H1 (cell line): ENCODE measurements around the gene ANAPC16. TPM values are rescaled to one million over a fixed set of nuclear protein-coding genes. Genes with fewer than 3 reads are reported as not detected.

Experiments
- CTCF ChIA-PET: fragments of 300-600 bp; sonication (Branson Sonifier 250); formaldehyde crosslinking; loops from one replicate; lab custom pipeline; 2021; ENCODE audit not compliant: partially characterized antibody; lab: Charles Lee
- POLR2A ChIA-PET: fragments of 300-600 bp; sonication (Branson Sonifier 250); formaldehyde crosslinking; loops from one replicate; lab custom pipeline; 2021; ENCODE audit warnings: inconsistent platforms; ENCODE audit not compliant: partially characterized antibody; lab: Charles Lee
- DNase-seq, 2 experiments: peaks; one replicate each; pipeline versions ENCODE4 v3.0.0 to v3.0.0-alpha.2; 2010 to 2022; ENCODE audit warnings: low spot score in 2 of 2, low read depth in 1 of 2, mixed read lengths in 1 of 2
- FAIRE-seq: peaks from 2 replicates; lab custom pipeline; 2011; peaks lifted over from hg19 to GRCh38; lab: Jason Lieb, UNC
- H2AFZ ChIP-seq: 2 replicates; pipeline ENCODE4 v1.8.1; 2012; ENCODE audit warnings: low read length, inconsistent platforms
- H2AK5ac ChIP-seq: 2 replicates; pipeline ENCODE4 v1.6.1; 2013; ENCODE audit warnings: low read depth, low read length
- H2BK120ac ChIP-seq: replicated peaks from 2 replicates; pipeline ENCODE3; 2013; ENCODE audit warnings: low read depth, low read length, inconsistent platforms
- H2BK12ac ChIP-seq: 2 replicates; pipeline ENCODE4 v1.6.1; 2013; ENCODE audit warnings: low read depth, low read length
- H2BK15ac ChIP-seq: 2 replicates; pipeline ENCODE4 v1.6.1; 2013; ENCODE audit warnings: low read length
- H2BK20ac ChIP-seq: 2 replicates; pipeline ENCODE4 v1.6.1; 2013; ENCODE audit warnings: low read length
- H2BK5ac ChIP-seq: 2 replicates; pipeline ENCODE4 v1.6.1; 2013; ENCODE audit warnings: low read depth, low read length
- H3K14ac ChIP-seq: 2 replicates; pipeline ENCODE4 v1.6.1; 2013; ENCODE audit warnings: inconsistent platforms; ENCODE audit not compliant: insufficient read length
- H3K18ac ChIP-seq: 2 replicates; pipeline ENCODE4 v1.6.1; 2013; ENCODE audit warnings: low read length; ENCODE audit errors: extremely low read depth
- H3K23ac ChIP-seq: 2 replicates; pipeline ENCODE4 v1.6.1; 2013; ENCODE audit warnings: inconsistent platforms; ENCODE audit not compliant: insufficient read length
- H3K23me2 ChIP-seq: 2 replicates; pipeline ENCODE4 v1.6.1; 2013; ENCODE audit warnings: low read depth, low read length
- H3K27ac ChIP-seq: 2 replicates; pipeline ENCODE4 v1.6.1; 2011; ENCODE audit warnings: low read depth, low read length, inconsistent platforms
- H3K27me3 ChIP-seq, 4 experiments: replicated peaks in 1 of 4; 1 replicate in 1 of 4; 2 replicates in 3 of 4; pipeline versions ENCODE4 v1.6.1 to v1.8.1; 2011 to 2013; ENCODE audit warnings: low read length in 3 of 4, mild to moderate bottlenecking in 3 of 4, inconsistent platforms in 2 of 4, mixed read lengths in 2 of 4, moderate library complexity in 1 of 4; ENCODE audit not compliant: control insufficient read depth in 3 of 4, insufficient read depth in 3 of 4; ENCODE audit errors: extremely low read depth in 1 of 4
- H3K36me3 ChIP-seq, 4 experiments: 2 replicates each; pipeline versions ENCODE4 v1.6.1 to v1.8.1; 2011 to 2013; ENCODE audit warnings: mild to moderate bottlenecking in 4 of 4, low read length in 3 of 4, moderate library complexity in 2 of 4, control low read depth in 1 of 4, inconsistent platforms in 1 of 4; ENCODE audit not compliant: insufficient read depth in 4 of 4, control insufficient read depth in 2 of 4
- H3K4ac ChIP-seq: replicated peaks from 2 replicates; pipeline ENCODE3; 2013; ENCODE audit warnings: low read length, low read depth, mixed read lengths, inconsistent platforms; ENCODE audit not compliant: insufficient read length
- H3K4me1 ChIP-seq, 4 experiments: replicated peaks in 1 of 4; 1 replicate in 1 of 4; 2 replicates in 3 of 4; pipeline versions ENCODE4 v1.6.1 to v1.8.1; 2011 to 2013; ENCODE audit warnings: low read length in 3 of 4, inconsistent platforms in 2 of 4, mixed read lengths in 1 of 4; ENCODE audit not compliant: insufficient read depth in 4 of 4, control insufficient read depth in 3 of 4
- H3K4me2 ChIP-seq, 2 experiments: 2 replicates each; pipeline versions ENCODE4 v1.6.1 to v1.8.1; 2011 to 2013; ENCODE audit warnings: low read depth in 2 of 2, low read length in 2 of 2, control low read depth in 1 of 2, inconsistent platforms in 1 of 2, mild to moderate bottlenecking in 1 of 2; ENCODE audit not compliant: insufficient read depth in 1 of 2
- H3K4me3 ChIP-seq, 4 experiments: fragments of 200-600, 300-600 bp in 1 of 4; sonication (generic), shearing (Covaris generic), sonication (Bioruptor Twin) in 1 of 4; 2 replicates each; pipeline versions ENCODE4 v1.5.1 to v1.8.1; 2011 to 2016; ENCODE audit warnings: low read length in 4 of 4, low read depth in 3 of 4, control low read depth in 2 of 4, inconsistent platforms in 2 of 4, mild to moderate bottlenecking in 2 of 4, mixed read lengths in 1 of 4, moderate library complexity in 1 of 4; ENCODE audit not compliant: insufficient read depth in 2 of 4; ENCODE audit errors: extremely low read depth in 1 of 4
- H3K56ac ChIP-seq: replicated peaks from 2 replicates; pipeline ENCODE3; 2013; ENCODE audit warnings: low read depth, mild to moderate bottlenecking, mixed read lengths, low read length, inconsistent platforms; ENCODE audit not compliant: insufficient read length
- H3K79me1 ChIP-seq: 2 replicates; pipeline ENCODE4 v1.6.1; 2013; ENCODE audit warnings: low read depth, low read length, control low read depth
- H3K79me2 ChIP-seq, 2 experiments: 2 replicates each; pipeline versions ENCODE4 v1.6.1 to v1.8.1; 2012 to 2013; ENCODE audit warnings: low read length in 2 of 2, mild to moderate bottlenecking in 2 of 2, inconsistent platforms in 1 of 2; ENCODE audit not compliant: insufficient read depth in 2 of 2, control insufficient read depth in 1 of 2
- H3K9ac ChIP-seq, 4 experiments: replicated peaks in 1 of 4; 1 replicate in 1 of 4; 2 replicates in 3 of 4; pipeline versions ENCODE4 v1.6.1 to v1.8.1; 2011 to 2013; ENCODE audit warnings: low read depth in 3 of 4, low read length in 3 of 4, control low read depth in 2 of 4, mild to moderate bottlenecking in 2 of 4, moderate library complexity in 2 of 4, inconsistent platforms in 1 of 4; ENCODE audit errors: extremely low read depth in 1 of 4
- H3K9me3 ChIP-seq, 2 experiments: 2 replicates each; pipeline versions ENCODE4 v1.6.1 to v1.8.1; 2012 to 2013; ENCODE audit warnings: mild to moderate bottlenecking in 2 of 2, moderate library complexity in 2 of 2, control low read depth in 1 of 2, inconsistent platforms in 1 of 2, low read depth in 1 of 2, low read length in 1 of 2, mixed read lengths in 1 of 2; ENCODE audit not compliant: insufficient read depth in 2 of 2
- H4K20me1 ChIP-seq, 2 experiments: replicated peaks in 1 of 2; 2 replicates each; pipeline versions ENCODE3 to v1.8.1; 2011 to 2013; ENCODE audit warnings: inconsistent platforms in 2 of 2, low read length in 2 of 2, mild to moderate bottlenecking in 1 of 2; ENCODE audit not compliant: insufficient read depth in 2 of 2, control insufficient read depth in 1 of 2
- H4K5ac ChIP-seq: 2 replicates; pipeline ENCODE4 v1.6.1; 2013; ENCODE audit warnings: low read length, low read depth, mixed read lengths, inconsistent platforms; ENCODE audit not compliant: insufficient read length
- H4K8ac ChIP-seq: 2 replicates; pipeline ENCODE4 v1.8.0; 2013; ENCODE audit warnings: mild to moderate bottlenecking, moderate library complexity, low read length, inconsistent platforms; ENCODE audit not compliant: insufficient read depth; ENCODE audit errors: extremely low read depth
- H4K91ac ChIP-seq: replicated peaks from 2 replicates; pipeline ENCODE3; 2013; ENCODE audit warnings: low read length, mixed read lengths, inconsistent platforms; ENCODE audit not compliant: insufficient read length
- BCL11A ChIP-seq, 2 experiments: IDR thresholded peaks; one replicate each; pipeline ENCODE4 v1.6.1; 2011; ENCODE audit warnings: low read depth in 2 of 2, low read length in 2 of 2, mild to moderate bottlenecking in 2 of 2
- CHD2 ChIP-seq: IDR thresholded peaks from 2 replicates; pipeline ENCODE4 v1.6.1; 2012; ENCODE audit warnings: low read length, improper control_type of control experiment
- KDM1A ChIP-seq: fragments of 200-600, 300-600 bp; sonication (generic); IDR thresholded peaks from 2 replicates; pipeline ENCODE4 v1.7.1; 2016; ENCODE audit warnings: mild to moderate bottlenecking, low read length, borderline replicate concordance
- MAFK ChIP-seq: IDR thresholded peaks from 2 replicates; pipeline ENCODE4 v1.6.1; 2012; ENCODE audit warnings: low read depth, mild to moderate bottlenecking, improper control_type of control experiment, low read length
- POU5F1 ChIP-seq: IDR thresholded peaks from 2 replicates; pipeline ENCODE4 v1.6.1; 2011; ENCODE audit warnings: low read depth, mild to moderate bottlenecking, low read length, moderate library complexity
- RBBP5 ChIP-seq: IDR thresholded peaks from 2 replicates; pipeline ENCODE4 v1.7.1; 2012; ENCODE audit warnings: low read depth, mild to moderate bottlenecking, inconsistent platforms, low read length, moderate library complexity, borderline replicate concordance
- SAP30 ChIP-seq: fragments of 300-600 bp; sonication (generic); IDR thresholded peaks from 2 replicates; pipeline ENCODE4 v1.7.1; 2012; ENCODE audit warnings: low read length, moderate library complexity, mild to moderate bottlenecking, inconsistent platforms; ENCODE audit not compliant: insufficient read depth, insufficient replicate concordance
- SP1 ChIP-seq: IDR thresholded peaks from 2 replicates; pipeline ENCODE4 v1.6.1; 2011; ENCODE audit warnings: low read depth, low read length
- SP4 ChIP-seq: IDR thresholded peaks from 2 replicates; pipeline ENCODE4 v1.6.1; 2012; ENCODE audit warnings: low read length, inconsistent platforms
- TCF12 ChIP-seq: IDR thresholded peaks from 2 replicates; pipeline ENCODE4 v1.6.1; 2011; ENCODE audit warnings: low read depth, mild to moderate bottlenecking, low read length
- WGBS, 2 experiments: shearing (Covaris generic) in 1 of 2; methylation state at CpG; one replicate each; pipeline versions ENCODE4 v1.1.6 to v1.1.7; 2013 to 2015; ENCODE audit warnings: low lambda C conversion rate in 2 of 2, mixed read lengths in 2 of 2, inconsistent platforms in 1 of 2, low coverage in 1 of 2, missing lambda C conversion rate in 1 of 2; ENCODE audit not compliant: insufficient replicate concordance in 2 of 2, insufficient coverage in 1 of 2, insufficient read length in 1 of 2; ENCODE audit errors: extremely low coverage in 1 of 2, missing lambda C conversion rate in 1 of 2; 5-methylcytosine and 5-hydroxymethylcytosine counted together
- polyA plus RNA-seq, 7 experiments: library from polyadenylated mRNA; depleted of rRNA in 3 of 7; stranded (reverse) in 5 of 7; unstranded in 2 of 7; fragments of >200 nt in 5 of 7; fragments of 200-250 nt in 2 of 7; gene quantifications; 1 replicate in 5 of 7; 2 replicates in 1 of 7; 4 replicates in 1 of 7; pipeline versions ENCODE4 v1.2.1 to v1.2.3, GENCODE V29; 2011 to 2013; ENCODE audit warnings: missing spikeins in 2 of 7, mixed read lengths in 2 of 7
- total RNA-seq: library from RNA; stranded (reverse); fragmentation: NEBNext Ultra II Directional; extraction: Animal tissue kit (Norgen Biotek cat#: 25700); gene quantifications from 2 replicates; pipeline ENCODE4 v1.2.1, GENCODE V29; 2021
- TF ChIP-seq, protein P1 (sequence below): IDR thresholded peaks from 2 replicates; pipeline ENCODE4 v1.6.1; 2012; ENCODE audit warnings: inconsistent platforms

Gene ANAPC16
- total and polyA plus RNA-seq, 2 of the 8 experiments (the other 6 are each of a cell fraction or from before 2014, with no cell fraction given), result 53.1 to 57.4 TPM

DNA sequence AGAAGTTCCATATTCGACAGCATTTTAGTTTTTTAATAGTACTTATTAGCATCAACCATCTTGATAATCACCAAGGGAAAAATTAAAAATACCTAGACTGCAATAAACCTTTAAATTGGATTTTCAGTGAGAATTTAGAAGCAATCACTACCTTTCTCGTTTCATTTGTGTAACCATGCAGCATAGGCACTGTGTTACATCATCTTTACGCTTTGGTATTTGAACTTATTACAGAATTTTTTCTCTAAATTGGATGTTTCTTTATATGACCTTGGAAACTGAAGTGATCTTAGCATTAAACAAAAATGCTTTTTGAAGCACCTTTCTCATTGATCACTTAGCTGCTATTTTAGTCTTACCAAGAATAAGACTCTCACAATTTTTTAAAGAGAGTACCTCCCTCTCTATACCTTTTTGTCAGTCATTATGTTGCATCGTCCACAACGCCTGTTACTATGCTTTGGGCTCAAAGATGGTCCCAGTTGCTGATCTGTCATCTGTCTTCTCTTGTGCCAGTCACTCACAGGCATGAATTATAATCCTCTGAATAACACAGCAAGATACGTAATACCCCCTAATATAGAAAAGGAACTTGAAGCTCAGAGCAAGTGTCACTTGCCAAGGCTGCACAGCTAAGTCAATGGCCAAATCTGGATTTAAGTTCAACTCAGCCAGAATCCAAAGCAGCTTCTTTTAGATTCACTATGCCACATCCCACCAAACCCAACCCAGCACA, 19.9 kb downstream of the ANAPC16 start:
- Histone ChIP-seq H3K23ac (no peak overlapping the region), H3K4me2 (no peak overlapping the region), H3K56ac (no peak overlapping the region), H2BK15ac (no peak overlapping the region), H4K5ac (no peak overlapping the region), H2BK120ac (no peak overlapping the region), H2AK5ac (no peak overlapping the region), H3K27ac (no peak overlapping the region), H3K79me1 (no peaks in the 10 kb centered on the region), H3K14ac (no peak overlapping the region), H3K4me1 (no peaks in the 10 kb centered on the region), H3K9ac (no peak overlapping the region), H3K23me2 (no peaks in the 10 kb centered on the region), H2BK5ac (no peak overlapping the region), H3K27me3 (no peaks in the 10 kb centered on the region), H4K8ac (no peak overlapping the region), H2BK20ac (no peak overlapping the region), H3K18ac (no peak overlapping the region), H3K4ac (no peak overlapping the region), H2AFZ (no peak overlapping the region), H2BK12ac (no peak overlapping the region), H4K20me1 (no peaks in the 10 kb centered on the region), H4K91ac (no peak overlapping the region), H3K9me3 (no peaks in the 10 kb centered on the region), H3K79me2 (no peaks in the 10 kb centered on the region; a peak in 1 of 4 replicates), H3K4me3 (no peak overlapping the region), H3K36me3 (peaks cover 15 to 28% (median 21%) of the 10 kb centered on the region in 4 experiments)
- WGBS, 2 experiments, result 89% methylated on average over 6 of the region's 6 CpGs; no CpG with 5 or more reads in 1 of the 2 experiments
- ChIA-PET CTCF (interaction anchor here (1.0 to 4.1 kb wide), 5 partner anchors 16 to 101 kb away, joined by 3 to 18 read pairs (median 5); no protein-coding TSS in a partner anchor), POLR2A (interaction anchor here (0.8 to 4.5 kb wide), 10 partner anchors 8 to 97 kb away, joined by 3 to 35 read pairs (median 6); no protein-coding TSS in a partner anchor)
- FAIRE-seq, result no peak
- no peak for DNase-seq
- TF ChIP-seq SAP30, result no peak
- TF ChIP-seq SP1, result no peak
- no peak for TF ChIP-seq CHD2
- no peak for TF ChIP-seq POU5F1
- TF ChIP-seq MAFK, result no peak
- TF ChIP-seq, protein P1, sequence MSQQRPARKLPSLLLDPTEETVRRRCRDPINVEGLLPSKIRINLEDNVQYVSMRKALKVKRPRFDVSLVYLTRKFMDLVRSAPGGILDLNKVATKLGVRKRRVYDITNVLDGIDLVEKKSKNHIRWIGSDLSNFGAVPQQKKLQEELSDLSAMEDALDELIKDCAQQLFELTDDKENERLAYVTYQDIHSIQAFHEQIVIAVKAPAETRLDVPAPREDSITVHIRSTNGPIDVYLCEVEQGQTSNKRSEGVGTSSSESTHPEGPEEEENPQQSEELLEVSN, result no peak
- TF ChIP-seq SP4, result no peak
- no peak for TF ChIP-seq BCL11A (IDR thresholded peaks at IDR 0.05; ENCODE audit: low read depth in 2 of 2, low read length in 2 of 2)
- TF ChIP-seq TCF12, result no peak
- no peak for TF ChIP-seq KDM1A
- TF ChIP-seq RBBP5, result no peak
